GM18517 (cell line): ENCODE results near the gene IGF1.
"Not testable (repeated sequence)": the region's sequence is repeated elsewhere in the genome, so short reads cannot be mapped to it uniquely, and the experiment has no call there.

Experiments
- ATAC-seq: cut with Tn5 transposase; IDR thresholded peaks from one replicate; pipeline ENCODE4 v1.9.1; 2021; ENCODE audit warnings: mild to moderate bottlenecking, moderate library complexity; ENCODE audit not compliant: unreplicated experiment

The IGF1 gene

GRCh38 chr12:102390068-102390467 is 90.3 kb downstream of the IGF1 start:
- no peak for ATAC-seq

- ATAC-seq = no peak
Measured at GRCh38 chr12:102388469-102388868, 91.9 kb downstream of the IGF1 start.

- no peak for ATAC-seq
Measured at GRCh38 chr12:102385343-102385742, 95.0 kb downstream of the IGF1 start.

DNA sequence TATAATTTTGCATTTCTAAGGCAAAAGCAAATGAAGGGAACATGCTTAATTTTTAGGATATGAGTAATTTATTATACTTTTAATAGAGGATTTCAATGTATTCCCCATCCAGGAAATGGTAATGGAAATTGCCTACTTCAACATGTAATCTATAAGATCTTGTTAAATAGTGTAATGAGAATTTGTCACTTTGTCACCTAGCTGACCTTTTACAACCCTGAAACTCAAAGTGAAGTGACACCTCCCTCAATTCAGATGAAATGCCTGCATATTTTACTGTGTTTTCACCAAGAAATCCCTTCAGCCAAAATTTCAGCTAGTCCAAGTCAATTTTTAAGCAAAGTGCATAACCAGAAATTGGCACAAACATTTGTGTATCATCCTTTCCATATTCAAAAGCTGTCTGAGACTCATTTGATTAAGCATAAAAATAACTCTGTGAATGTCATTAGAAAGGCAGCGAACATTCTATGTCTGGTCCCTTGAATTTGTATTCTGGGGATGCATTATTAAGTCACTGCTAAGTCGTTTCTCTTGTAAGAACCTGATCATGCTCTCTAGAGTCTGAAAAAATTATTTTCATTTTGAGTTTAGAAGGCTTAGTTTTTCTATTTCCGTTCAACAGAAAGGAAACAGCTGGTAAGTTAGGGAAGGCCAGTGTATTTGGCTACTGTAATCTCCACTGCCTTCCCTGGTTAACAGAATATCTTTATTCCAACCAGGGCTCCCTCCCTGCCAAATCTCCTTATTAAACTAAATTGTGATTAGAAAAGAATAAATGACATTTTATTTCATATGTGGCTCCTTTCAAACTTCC is 100.8 kb downstream of the IGF1 start:
- ATAC-seq = no peak

GRCh38 chr12:102376781-102377180 is 103.6 kb downstream of the IGF1 start:
- no peak for ATAC-seq

DNA sequence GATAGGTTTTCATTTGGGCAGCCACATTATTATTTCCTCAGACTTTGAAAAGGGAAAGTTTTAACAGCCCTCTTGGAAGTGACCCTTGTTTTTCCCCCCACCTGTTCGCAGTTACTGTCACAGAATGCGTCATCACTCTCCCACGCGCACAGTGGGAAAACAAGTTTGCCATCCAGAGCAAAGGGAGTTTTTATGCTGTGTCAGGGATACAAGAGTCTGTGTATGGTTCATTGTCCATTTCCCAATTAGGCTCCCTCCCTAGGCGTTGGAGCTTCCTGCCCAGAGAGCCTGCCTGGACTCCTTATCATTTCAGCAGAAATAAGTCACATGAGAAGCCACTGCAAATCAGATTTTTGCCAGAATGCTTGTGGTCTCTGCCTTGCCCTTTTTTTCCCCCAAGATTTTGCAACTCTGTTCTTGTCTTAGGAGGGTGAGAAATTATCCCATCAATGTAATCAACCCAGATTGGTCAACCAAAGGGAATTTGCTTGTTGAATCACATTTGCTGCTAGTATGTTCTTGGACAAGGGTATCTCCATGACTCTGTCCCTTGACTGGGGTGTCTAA is 104.1 kb downstream of the IGF1 start:
- no peak for ATAC-seq

DNA sequence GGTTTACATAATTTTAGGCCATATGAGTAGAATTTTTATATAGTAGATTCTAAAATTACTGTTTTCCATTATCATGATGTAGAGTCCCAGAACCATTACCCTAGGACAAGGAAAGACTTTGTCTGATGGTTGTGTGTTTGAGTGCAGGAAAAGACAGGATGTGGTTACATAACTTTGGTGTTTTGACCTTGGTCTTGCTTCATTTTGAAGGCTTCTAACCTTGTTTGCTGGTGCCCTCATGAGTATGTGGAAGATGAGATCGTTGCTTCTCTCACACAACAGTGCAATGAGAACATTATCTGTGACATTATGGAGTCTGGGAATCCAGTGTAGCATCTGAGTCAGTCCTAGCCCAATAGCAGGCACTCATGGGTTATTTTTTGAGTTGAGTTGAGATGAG is 106.2 kb downstream of the IGF1 start:
- no peak for ATAC-seq

DNA sequence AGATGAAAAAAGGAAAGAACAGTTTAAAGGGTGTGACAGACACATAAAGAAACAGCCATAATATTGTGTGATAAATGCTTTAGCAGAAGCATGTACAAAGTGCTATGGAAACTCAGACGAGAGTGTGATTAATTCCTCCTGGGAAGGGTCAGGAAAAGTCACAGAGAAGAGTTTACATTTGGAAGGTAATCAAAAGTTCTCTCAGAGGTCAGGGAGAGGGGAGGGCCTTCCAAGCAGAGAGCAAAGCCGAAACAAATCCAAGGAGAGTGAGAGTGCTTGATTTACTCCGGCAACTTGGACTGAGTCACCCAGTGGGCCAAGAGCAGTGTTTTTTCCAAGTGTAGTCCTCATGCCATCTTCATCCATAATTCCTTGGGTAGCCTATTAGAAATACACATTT is 108.3 kb downstream of the IGF1 start:
- ATAC-seq = no peak

GRCh38 chr12:102371165-102371564 is 109.2 kb downstream of the IGF1 start:
- no peak for ATAC-seq

DNA sequence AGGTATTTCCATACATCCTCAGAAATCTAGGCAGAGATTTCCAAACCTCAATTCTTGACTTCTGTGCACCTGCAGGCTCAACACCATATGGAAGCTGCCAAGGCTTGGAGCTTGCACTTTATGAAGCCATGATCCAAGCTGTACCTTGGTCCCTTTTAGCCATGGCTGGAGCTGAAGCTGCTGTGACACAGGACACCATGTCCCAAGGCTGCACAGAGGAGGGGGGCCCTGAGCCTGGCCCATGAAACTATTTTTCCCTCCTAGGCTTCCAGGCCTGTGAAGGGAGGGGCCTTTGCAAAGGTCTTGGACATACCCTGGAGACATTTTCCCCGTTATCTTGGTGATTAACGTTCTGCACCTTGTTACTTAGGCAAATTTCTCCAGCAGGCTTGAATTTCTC is 110.5 kb downstream of the IGF1 start:
- no peak for ATAC-seq

DNA sequence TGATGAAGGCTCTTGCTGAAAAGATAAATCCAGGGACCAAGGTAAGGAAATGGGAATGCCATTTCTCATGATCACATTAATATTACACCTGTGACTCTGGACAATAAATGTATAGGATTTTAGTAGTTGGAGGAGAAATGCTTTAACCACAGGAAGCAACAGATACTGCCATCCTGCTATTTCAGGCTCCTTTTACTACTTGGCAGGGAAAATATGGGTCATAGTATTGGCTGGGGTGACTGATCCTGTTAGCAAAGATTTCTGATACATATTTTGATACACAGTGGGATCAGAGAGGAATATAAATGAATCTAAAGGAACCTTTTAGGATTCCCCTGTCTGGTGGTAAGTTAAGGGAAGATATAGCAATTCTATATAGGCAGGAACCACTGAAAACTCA is 115.0 kb downstream of the IGF1 start:
- ATAC-seq = no peak

DNA sequence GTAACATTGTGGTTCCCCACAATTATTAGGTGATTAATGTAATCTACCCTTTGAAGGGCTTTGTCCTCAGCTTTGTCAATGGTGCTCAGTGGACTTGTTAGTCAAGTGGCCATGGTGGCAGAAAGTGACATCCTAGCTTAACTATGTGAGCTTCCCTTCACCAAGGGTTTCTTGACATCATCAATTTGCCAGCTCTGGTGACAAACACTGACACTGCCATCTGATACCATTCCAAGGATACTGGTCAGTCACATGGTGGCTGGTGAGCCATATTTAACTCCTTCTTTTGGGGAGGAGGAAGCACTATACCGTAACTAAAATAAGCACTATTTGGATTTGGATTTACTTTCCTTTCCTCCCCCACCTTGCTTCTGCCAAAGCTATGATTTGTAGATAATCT is 115.7 kb downstream of the IGF1 start:
- ATAC-seq = no peak

- ATAC-seq = no peak
Measured at GRCh38 chr12:102356690-102357089, 123.7 kb downstream of the IGF1 start.

DNA sequence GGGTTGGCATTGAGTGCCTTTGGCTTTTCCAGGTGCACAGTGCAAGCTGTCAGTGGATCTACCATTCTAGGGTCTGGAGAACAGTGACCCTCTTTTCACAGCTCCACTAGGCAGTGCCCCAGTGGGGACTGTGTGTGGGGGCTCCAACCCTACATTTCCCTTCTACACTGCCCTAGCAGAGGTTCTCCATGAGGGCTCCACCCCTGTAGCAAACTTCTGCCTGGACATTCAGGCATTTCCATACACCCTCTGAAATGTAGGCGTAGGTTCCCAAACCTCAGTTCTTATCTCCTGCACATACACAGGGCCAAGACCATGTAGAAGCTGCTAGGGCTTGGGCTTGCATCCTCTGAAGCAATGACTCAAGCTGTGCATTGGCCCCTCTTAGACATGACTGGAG is 126.1 kb downstream of the IGF1 start:
- not testable (repeated sequence) for ATAC-seq

DNA sequence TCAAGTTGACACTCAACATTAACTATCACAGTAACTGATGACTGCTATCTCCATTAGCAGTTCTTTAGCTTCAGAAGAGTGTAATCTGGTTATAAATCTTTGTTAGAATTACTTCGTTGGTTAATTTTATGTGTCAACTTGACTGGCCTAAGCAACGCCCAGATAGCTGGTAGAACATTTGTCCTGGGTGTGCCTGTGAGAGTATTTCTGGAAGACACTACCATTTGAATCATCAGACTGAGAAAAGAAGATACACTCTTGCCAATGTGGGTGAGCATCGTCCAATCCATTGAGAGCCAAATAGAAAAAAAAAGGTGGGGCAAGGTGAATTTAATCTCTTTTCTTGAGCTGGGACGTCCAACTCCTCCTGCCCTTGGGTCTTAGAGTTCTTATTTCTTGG is 129.0 kb downstream of the IGF1 start:
- no peak for ATAC-seq

GRCh38 chr12:102350070-102350469 is 130.3 kb downstream of the IGF1 start:
- no peak for ATAC-seq

- ATAC-seq = no peak
Measured at GRCh38 chr12:102349079-102349478, 131.3 kb downstream of the IGF1 start.

- ATAC-seq = no peak
Measured at GRCh38 chr12:102347811-102348210, 132.6 kb downstream of the IGF1 start.
